Uterus (tissue), 2 donors: ENCODE measurements around the gene C14orf132.

ENCODE experiments used
- CTCF ChIP-seq, 4 experiments: fragments of 200-600 bp in 2 of 4; fragments of 450-650 bp in 2 of 4; sonication (generic) in 2 of 4; IDR thresholded peaks; one replicate each; pipeline ENCODE4 v1.5.1; 2016 to 2019; ENCODE audit warnings: antibody characterized with exemption in 4 of 4, mild to moderate bottlenecking in 2 of 4, moderate library complexity in 1 of 4
- POLR2A ChIP-seq, 2 donors: fragments of 450-650 bp; IDR thresholded peaks; one replicate each; pipeline ENCODE4 v1.6.1; 2016; ENCODE audit warnings: antibody characterized with exemption in 2 of 2, mild to moderate bottlenecking in 1 of 2, moderate library complexity in 1 of 2

DNA sequence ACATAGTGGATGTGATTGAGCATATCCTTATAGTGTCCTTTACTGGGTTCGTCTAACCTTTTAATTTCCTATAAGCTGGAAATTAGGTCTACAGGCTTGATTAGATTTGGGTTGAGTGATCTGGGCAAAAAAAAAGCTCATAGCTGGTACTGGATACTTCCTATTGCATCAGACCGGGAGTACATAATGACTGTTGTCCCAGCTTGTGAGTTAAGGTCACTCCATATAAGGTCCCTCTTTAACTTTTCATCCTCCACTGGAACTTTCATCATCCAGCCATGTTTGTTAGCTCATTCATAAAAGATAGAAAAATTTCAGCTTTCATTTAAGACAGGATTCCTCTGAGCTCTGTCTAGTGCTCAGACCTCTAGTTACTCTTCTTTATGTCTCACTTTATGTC is 80.8 kb downstream of the C14orf132 start:
- TF ChIP-seq CTCF (IDR thresholded peaks at IDR 0.05): no peak
- no peak for TF ChIP-seq POLR2A (IDR thresholded peaks at IDR 0.05)
